ENCODE results near the gene EFNA3.

EFNA3 gene

GRCh38 chr1:155123801-155124200 lies 45.2 kb downstream of the EFNA3 start:
- in situ Hi-C loops (cut with HindIII; ENCODE audit: low pct_ligation_motif_present, low pct_unique_long_range_greater_than_20kb, low sequenced_read_pairs), result no loop called here
- DNase-seq, result no peak

DNA sequence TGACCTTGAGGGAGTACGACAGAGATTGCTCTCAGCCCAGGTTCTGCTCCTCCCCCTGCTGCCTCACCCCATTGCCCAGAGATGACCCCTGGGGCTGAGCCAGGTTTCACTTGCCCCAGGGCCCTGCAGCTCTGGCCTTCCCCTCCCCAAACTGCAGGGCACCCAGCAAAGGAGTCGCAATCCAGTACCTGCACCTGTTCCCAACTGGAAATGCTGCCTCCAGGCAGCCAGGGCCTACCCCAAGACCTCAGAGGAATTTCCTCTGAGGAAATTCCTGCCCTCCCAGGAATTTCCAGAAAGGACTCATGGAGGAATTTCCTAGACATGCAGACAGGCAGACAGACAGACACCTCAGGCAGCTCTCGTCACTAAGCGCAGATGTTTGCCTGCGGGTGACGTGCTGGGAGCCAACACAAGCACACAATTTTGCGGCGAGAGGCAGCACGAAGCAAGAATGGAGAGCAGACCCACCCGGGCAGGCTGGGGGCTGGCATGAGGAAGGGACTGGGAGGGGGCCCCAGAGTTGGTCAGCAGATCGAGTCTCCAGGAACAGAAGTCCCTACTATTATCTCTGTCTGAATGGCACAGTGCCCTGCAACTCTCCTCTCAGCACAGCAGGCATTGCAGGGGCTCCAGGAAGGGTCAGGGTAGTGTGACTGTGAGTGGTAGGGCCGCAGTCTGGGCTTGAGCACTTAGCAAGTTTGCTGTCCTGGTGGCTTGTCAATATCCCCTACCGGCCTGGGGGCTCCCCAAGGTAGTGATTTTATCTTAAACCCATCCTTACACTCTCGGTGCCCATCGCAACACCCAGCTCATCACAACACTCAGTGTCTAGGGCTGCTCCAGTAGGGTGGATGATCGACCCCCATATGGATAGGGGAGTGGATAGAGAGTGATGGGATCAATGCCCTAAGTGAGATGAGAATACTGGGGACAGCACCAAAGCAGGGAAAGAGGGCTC lies 46.1 kb downstream of the EFNA3 start:
- in situ Hi-C loops (cut with HindIII; ENCODE audit: low pct_ligation_motif_present, low pct_unique_long_range_greater_than_20kb, low sequenced_read_pairs), result no loop called here
- peak; percentile 24 for DNase-seq

DNA sequence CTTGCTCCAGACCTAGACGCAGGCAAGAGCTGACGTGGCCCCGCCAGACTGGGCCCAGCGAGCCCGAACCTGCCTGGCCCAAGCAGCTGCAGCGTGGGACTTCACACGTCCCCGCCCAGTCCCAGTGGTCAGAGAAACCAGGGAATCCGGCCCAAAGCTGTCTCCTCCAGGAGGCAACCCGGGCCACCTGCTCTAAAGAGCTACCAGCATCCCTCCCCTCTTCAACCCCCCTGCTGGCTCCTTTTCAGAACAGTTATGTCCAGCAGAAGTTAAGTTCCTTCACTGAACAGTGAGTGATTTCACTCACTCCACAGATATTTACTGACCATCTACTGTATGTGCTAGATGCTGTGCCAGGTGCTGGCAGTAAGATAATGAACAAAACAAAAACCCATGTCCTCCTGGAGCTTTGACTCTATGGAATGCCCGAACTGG lies 46.9 kb downstream of the EFNA3 start:
- no peak for DNase-seq
- in situ Hi-C loops (cut with HindIII; ENCODE audit: low pct_ligation_motif_present, low pct_unique_long_range_greater_than_20kb, low sequenced_read_pairs), result no loop called here

- in situ Hi-C loops (cut with HindIII; ENCODE audit: low pct_ligation_motif_present, low pct_unique_long_range_greater_than_20kb, low sequenced_read_pairs), result no loop called here
- peak; percentile 20 for DNase-seq
These were observed 47.4 kb downstream of the EFNA3 start for GRCh38 chr1:155125946-155126555.

DNA sequence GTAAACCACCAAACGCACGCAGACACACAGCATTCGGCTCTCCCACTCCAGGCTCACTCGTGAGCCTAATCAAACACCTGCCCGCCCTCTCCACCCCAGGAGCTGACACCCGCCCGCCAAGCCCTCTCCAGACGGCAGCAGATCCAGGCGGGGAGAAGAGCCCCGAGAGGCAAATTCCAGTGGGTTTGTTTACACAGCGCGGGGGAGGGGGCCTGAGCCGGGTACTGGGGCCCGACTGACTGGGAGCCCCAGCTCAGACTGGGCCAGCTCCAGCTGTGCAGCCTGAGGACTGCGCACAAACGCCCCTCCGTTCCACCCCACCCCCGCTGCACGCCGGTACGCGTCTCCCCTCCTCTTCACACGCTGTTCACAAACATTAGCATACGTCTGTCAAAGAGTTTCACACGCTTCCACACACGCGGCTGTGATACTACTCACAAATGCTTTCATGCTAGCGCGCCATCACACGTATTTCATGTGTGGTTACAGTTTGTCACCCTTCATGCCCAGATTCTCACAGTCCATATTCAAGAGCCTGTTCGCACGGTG lies 48.0 kb downstream of the EFNA3 start:
- in situ Hi-C loops (cut with HindIII; ENCODE audit: low pct_ligation_motif_present, low pct_unique_long_range_greater_than_20kb, low sequenced_read_pairs), result no loop called here
- DNase-seq, result peak; percentile 37

DNA sequence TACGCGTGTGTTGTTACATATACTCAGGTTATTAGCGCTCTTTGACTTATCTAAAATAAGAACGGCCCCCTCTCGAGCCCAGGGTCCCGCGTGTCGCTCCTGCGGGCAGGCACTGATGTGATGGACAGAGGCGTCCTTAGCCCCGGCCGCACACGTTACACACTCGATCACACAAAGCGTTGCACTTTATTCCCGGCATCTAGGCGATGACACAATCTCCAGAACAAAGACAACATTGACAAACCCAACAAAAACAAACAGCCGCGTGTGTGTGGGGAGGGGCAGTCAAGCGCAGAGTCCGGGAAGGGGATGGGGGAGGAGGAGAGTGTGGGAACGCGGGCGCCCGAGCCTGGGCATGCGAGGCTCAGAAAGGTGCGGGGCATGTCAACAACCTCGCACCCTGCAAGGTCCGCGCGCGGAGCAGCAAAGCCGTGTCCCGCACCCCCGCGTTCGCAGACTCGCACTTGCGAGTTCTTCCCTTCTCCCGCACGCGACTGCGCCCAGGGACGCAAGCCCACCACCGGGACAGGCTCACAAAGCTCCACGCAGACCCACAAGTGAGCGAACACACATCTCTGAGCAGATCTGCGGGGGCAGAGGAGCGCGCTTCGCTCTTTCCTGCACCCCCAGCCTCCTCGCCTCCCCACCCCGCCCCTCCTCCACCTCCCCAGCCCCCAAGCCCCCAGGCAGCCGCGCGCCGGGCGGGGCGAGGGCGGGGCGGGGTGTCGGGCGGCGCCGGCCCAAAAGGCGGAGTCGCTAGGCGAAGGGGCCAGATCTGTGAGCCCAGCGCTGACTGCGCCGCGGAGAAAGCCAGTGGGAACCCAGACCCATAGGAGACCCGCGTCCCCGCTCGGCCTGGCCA lies 48.7 kb downstream of the EFNA3 start, which contains the start of gene EFNA1:
EFNA1 (plus strand) TSS at position 772 of the 862 bp plus-strand sequence. CDS start 102 bp downstream, outside the sequence.
- DNase-seq, result peak; percentile 52

DNA sequence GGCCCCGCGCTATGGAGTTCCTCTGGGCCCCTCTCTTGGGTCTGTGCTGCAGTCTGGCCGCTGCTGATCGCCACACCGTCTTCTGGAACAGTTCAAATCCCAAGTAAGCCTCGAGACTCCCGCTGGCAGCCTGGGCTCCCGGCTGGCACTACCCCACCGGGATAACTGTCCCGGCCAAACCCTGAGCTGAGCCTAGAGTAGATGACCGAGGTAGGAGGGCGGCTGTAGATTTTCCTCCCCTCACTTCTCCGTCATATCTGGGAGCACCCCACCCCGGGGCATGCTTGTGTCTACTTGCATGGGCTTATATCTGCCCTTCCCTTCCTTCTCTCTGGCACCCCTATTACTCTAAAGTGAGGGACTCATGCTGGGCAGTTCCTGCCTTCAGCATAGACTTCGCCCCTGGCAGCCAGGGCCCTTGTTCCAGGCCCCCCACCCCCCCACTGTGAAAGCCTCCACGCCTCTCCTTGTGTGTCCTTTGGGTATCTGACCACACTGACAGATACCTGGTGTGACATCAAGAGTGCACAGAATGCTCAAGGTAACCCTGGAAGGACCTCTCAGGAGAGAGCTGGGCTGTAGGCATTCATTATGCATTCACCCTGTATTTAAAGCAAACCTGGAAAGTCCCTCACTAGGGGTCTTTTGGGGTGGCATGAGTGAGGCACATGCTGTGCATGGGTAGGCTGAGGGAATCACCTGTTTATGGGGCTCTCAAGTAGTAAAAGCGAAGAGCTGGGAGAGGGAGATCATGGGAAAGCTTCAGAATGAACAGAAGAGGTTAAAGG lies 49.5 kb downstream of the EFNA3 start:
- in situ Hi-C loops (cut with HindIII; ENCODE audit: low pct_ligation_motif_present, low pct_unique_long_range_greater_than_20kb, low sequenced_read_pairs), result no loop called here
- no peak for DNase-seq

More for the DNA sequence above, 48.7 kb downstream of the EFNA3 start, which contains the start of gene EFNA1:
- in situ Hi-C loops (cut with HindIII; ENCODE audit: low pct_ligation_motif_present, low pct_unique_long_range_greater_than_20kb, low sequenced_read_pairs), result no loop called here

DNA sequence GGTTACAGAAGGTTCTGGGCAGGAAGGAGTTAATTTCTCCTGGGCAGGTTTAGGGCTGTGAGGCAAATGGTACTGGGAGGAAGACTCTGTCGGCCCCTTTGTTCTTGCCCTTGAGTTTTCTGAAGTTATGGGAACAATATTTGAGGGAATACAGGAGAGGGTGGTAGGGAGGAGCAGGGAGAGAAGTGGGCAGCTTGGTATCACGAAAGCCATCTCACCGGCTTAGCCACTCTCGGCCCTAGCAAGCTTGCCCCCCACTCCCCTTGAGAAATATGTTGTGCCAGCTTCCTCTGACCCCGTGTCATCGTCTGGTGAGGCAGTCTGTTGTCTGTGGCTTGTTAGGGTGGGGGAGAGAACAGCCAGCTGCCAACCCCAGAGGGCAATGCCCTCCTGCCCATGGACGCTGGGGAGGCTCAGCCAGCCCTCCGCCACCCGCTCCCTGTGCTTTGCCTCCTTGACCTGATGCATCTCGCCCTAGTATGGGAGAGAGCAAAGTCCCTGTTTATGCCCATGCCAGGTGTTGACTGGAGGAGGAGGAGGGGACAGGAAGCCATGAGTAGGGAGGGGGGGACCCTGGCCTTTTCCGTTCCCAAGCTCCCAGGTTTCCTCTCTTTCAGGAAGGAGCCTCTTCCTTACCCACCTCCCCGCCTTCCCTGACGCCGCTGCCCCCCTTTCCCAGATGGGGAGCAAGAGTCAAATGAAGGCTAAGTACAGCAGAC lies 50.3 kb downstream of the EFNA3 start:
- peak; percentile 32 for DNase-seq

DNA sequence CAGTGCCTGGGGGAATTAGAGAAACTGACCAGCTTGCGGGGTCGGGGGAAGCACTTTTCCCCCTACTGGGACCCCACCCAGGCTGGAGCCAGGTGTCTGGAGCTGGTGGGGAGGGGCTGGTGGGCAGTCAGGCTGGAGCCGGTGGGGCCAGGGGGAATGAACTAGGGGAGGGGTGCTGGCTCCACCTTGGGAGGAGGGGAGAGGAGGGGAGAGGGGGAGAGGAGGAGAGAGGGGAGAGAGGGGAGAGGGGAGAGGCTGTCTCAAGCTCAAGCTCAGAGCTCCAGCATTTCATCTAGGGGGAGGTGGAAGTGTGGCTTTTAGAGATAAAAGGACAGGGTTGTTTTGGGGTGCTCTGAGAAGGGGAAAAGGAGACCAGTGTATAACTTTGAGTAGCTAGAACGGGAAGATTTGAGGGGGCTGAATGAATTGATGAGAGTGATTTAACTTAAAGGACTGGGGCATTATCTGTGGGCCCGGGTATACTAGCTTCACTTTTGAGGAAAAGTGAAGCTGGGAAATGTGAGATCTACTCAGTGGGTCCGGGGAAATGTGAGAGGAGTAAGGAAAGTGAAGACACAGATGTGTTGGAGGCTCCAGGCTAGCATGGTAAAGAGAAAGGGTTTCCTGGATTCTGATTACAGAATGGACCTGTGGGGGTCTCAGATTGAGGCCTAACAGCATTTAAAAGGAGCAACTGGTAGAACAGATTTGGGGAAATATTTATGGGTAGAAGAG lies 51.8 kb downstream of the EFNA3 start:
- in situ Hi-C loops (cut with HindIII; ENCODE audit: low pct_ligation_motif_present, low pct_unique_long_range_greater_than_20kb, low sequenced_read_pairs), result no loop called here
- DNase-seq, result no peak

More for the DNA sequence above, 50.3 kb downstream of the EFNA3 start:
- in situ Hi-C loops (cut with HindIII; ENCODE audit: low pct_ligation_motif_present, low pct_unique_long_range_greater_than_20kb, low sequenced_read_pairs), result no loop called here

DNA sequence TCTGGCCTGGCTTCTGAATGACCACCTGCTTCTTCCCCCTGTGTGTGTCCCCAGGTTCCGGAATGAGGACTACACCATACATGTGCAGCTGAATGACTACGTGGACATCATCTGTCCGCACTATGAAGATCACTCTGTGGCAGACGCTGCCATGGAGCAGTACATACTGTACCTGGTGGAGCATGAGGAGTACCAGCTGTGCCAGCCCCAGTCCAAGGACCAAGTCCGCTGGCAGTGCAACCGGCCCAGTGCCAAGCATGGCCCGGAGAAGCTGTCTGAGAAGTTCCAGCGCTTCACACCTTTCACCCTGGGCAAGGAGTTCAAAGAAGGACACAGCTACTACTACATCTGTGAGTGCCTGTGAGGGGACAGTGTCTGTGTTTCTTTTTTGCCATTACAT lies 52.6 kb downstream of the EFNA3 start:
- no peak for DNase-seq
- in situ Hi-C loops (cut with HindIII; ENCODE audit: low pct_ligation_motif_present, low pct_unique_long_range_greater_than_20kb, low sequenced_read_pairs), result no loop called here

DNA sequence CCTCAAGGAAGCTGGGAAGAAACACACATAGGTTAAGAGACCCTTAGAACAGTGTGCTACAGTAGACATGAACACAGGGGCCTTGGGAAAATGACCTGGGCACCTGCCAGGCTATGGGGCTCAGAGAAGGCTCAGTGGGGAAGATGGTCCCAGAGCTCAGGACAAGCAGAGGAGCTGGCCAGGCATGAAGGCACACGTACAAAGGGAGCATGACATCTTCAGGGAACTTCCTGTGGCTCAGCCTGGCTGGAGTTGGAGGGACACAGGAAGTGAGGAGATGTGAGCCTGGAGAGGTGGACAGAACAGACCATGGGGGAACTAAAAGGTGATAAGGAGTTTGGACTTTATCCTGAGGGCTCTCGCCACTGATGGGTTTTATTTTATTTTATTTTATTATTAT lies 53.2 kb downstream of the EFNA3 start:
- in situ Hi-C loops (cut with HindIII; ENCODE audit: low pct_ligation_motif_present, low pct_unique_long_range_greater_than_20kb, low sequenced_read_pairs), result no loop called here
- DNase-seq, result no peak

DNA sequence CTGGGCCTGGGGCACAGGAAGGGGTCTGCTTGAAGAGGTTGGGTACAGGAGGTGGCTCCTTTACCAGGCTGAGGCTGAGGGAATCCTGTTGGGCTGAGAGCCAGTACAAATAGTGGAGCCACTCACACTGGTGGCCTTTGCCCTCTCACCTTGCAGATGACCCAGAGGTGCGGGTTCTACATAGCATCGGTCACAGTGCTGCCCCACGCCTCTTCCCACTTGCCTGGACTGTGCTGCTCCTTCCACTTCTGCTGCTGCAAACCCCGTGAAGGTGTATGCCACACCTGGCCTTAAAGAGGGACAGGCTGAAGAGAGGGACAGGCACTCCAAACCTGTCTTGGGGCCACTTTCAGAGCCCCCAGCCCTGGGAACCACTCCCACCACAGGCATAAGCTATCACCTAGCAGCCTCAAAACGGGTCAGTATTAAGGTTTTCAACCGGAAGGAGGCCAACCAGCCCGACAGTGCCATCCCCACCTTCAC lies 55.2 kb downstream of the EFNA3 start:
- in situ Hi-C loops (cut with HindIII; ENCODE audit: low pct_ligation_motif_present, low pct_unique_long_range_greater_than_20kb, low sequenced_read_pairs), result no loop called here
- no peak for DNase-seq

DNA sequence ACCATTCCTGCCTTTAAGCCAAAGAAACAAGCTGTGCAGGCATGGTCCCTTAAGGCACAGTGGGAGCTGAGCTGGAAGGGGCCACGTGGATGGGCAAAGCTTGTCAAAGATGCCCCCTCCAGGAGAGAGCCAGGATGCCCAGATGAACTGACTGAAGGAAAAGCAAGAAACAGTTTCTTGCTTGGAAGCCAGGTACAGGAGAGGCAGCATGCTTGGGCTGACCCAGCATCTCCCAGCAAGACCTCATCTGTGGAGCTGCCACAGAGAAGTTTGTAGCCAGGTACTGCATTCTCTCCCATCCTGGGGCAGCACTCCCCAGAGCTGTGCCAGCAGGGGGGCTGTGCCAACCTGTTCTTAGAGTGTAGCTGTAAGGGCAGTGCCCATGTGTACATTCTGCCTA lies 55.7 kb downstream of the EFNA3 start:
- in situ Hi-C loops (cut with HindIII; ENCODE audit: low pct_ligation_motif_present, low pct_unique_long_range_greater_than_20kb, low sequenced_read_pairs), result no loop called here
- no peak for DNase-seq

DNA sequence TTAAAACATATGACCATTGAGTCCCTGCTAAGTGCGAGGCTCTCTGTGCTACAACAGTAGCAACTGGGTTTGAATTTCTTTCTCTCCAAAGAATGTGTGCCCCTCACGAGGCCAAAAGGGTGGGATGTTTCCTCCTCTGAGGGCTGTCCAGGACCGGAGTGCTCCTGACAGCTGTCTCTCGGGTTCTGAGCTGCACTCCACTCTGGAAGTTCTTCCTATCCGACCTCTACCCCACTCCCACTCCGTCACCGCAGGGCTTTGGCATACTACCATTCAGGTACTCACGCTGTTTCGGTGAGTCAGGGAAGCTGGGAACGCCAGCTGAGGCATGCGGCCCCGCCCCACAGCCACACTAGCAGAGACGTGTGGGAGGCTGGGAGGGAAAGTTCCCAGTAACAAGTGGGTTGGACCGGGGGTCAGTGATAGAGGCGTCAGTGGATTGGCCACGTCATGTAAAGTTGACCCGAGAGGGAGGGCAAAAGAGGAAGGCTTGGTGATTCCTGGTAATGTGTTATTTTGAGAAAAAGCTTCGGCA lies 56.3 kb downstream of the EFNA3 start:
- in situ Hi-C loops (cut with HindIII; ENCODE audit: low pct_ligation_motif_present, low pct_unique_long_range_greater_than_20kb, low sequenced_read_pairs), result no loop called here
- peak; percentile 99 for DNase-seq

DNA sequence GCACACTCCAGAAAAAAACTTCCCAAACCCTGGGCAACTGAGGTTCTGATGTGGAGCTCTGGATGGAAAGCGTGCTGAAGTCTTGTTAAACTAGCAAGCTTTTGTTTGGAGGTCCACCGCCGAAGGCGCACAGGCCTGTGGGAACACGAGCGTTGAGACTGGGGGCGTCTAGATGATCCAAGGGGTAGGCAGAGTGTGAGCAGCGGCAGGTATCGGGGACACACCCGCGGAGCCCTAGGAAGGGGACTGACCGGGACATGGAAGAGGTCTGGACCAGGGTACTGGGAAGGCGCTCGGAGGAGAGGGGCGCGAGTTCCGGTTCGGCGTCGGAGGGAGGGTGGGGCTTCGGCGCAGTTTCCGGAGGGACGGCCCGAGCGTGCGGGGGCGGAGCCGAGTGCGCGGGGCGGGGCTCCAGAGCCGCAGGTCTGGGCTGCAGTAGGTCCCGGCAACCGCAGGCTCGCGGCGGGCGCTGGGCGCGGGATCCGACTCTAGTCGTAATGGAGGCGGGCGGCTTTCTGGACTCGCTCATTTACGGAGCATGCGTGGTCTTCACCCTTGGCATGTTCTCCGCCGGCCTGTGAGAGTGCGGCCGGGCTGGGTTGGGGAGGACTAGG lies 56.9 kb downstream of the EFNA3 start, which contains the start of gene SLC50A1:
SLC50A1 (plus strand) TSS at position 438 of the 614 bp plus-strand sequence; CDS start at position 498, 60 bp downstream.
- DNase-seq, result peak; percentile 97
- in situ Hi-C loops (cut with HindIII; ENCODE audit: low pct_ligation_motif_present, low pct_unique_long_range_greater_than_20kb, low sequenced_read_pairs), result no loop called here

GRCh38 chr1:155136748-155137147 lies 58.1 kb downstream of the EFNA3 start:
- in situ Hi-C loops (cut with HindIII; ENCODE audit: low pct_ligation_motif_present, low pct_unique_long_range_greater_than_20kb, low sequenced_read_pairs), result no loop called here
- DNase-seq, result no peak
